Uterus (tissue), 2 donors: Measurements from ENCODE around the gene NRF1.

ENCODE experiments used
- CTCF ChIP-seq, 4 experiments: fragments of 200-600 bp in 2 of 4; fragments of 450-650 bp in 2 of 4; sonication (generic) in 2 of 4; IDR thresholded peaks; one replicate each; pipeline ENCODE4 v1.5.1; 2016 to 2019; ENCODE audit warnings: antibody characterized with exemption in 4 of 4, mild to moderate bottlenecking in 2 of 4, moderate library complexity in 1 of 4
- POLR2A ChIP-seq, 2 donors: fragments of 450-650 bp; IDR thresholded peaks; one replicate each; pipeline ENCODE4 v1.6.1; 2016; ENCODE audit warnings: antibody characterized with exemption in 2 of 2, mild to moderate bottlenecking in 1 of 2, moderate library complexity in 1 of 2

GRCh38 chr7:129767120-129768015, 155.8 kb downstream of the NRF1 start:
- TF ChIP-seq CTCF (IDR thresholded peaks at IDR 0.05) (no peak), POLR2A (IDR thresholded peaks at IDR 0.05) (no peak)
